ENCODE data around the gene CCNA2.

DNA sequence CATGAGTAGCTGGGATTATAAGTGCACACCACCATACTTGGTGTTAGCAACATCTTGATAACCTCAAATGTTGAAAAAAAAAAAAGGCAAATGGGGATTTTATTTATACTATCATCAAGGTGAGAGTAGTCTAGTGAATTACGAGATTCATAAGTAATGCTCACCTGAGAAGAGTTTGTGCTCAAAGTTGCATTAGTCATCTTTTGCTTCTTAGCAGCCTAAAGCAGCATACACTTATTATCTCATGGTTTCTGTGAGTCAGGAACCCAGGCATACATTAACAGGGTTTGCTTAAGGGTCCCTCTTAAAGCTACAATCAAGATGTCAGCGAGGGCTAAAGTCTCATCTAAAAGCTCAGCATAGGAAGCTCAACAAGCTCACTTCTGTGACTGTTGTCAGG lies 30.7 kb downstream of the CCNA2 start:
- TF ChIP-seq, protein P1, sequence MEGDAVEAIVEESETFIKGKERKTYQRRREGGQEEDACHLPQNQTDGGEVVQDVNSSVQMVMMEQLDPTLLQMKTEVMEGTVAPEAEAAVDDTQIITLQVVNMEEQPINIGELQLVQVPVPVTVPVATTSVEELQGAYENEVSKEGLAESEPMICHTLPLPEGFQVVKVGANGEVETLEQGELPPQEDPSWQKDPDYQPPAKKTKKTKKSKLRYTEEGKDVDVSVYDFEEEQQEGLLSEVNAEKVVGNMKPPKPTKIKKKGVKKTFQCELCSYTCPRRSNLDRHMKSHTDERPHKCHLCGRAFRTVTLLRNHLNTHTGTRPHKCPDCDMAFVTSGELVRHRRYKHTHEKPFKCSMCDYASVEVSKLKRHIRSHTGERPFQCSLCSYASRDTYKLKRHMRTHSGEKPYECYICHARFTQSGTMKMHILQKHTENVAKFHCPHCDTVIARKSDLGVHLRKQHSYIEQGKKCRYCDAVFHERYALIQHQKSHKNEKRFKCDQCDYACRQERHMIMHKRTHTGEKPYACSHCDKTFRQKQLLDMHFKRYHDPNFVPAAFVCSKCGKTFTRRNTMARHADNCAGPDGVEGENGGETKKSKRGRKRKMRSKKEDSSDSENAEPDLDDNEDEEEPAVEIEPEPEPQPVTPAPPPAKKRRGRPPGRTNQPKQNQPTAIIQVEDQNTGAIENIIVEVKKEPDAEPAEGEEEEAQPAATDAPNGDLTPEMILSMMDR (conservative IDR thresholded peaks at IDR 0.05; ENCODE audit: low read depth, low read length), result no peak
- no peak for TF ChIP-seq EZH2phosphoT487 (IDR thresholded peaks at IDR 0.05; ENCODE audit: borderline replicate concordance, low read length)
- no peak for TF ChIP-seq EZH2 (IDR thresholded peaks at IDR 0.05; ENCODE audit: low read length, unreplicated experiment)

Measured in PC-3 (cell line).